Activated CD8-positive, alpha-beta memory T cell treated with anti-CD3 and anti-CD28 coated beads for 36 hours (primary cell): Measurements from ENCODE around the gene CSRP1. TPM values are rescaled to one million over a fixed set of nuclear protein-coding genes. Genes with fewer than 3 reads are reported as not detected.
"Not testable (repeated sequence)": the region's sequence is repeated elsewhere in the genome, so short reads cannot be mapped to it uniquely, and the experiment has no call there.

Source experiments
- CTCF ChIA-PET: fragments of 350-600 bp; sonication (Branson Sonifier 250); formaldehyde crosslinking; loops from one replicate; lab custom pipeline; 2021; ENCODE audit warnings: antibody characterized with exemption; lab: Charles Lee
- POLR2A ChIA-PET: fragments of 350-600 bp; sonication (Branson Sonifier 250); formaldehyde crosslinking; loops from one replicate; lab custom pipeline; 2021; ENCODE audit warnings: antibody characterized with exemption; lab: Charles Lee
- total RNA-seq, 2 experiments: library from RNA; stranded (reverse); gene quantifications; one replicate each; pipeline ENCODE4 v1.2.3, GENCODE V29; 2021

Gene CSRP1
- total RNA-seq, 2 experiments from 2014 or later: 69.3 to 71.8 TPM

DNA sequence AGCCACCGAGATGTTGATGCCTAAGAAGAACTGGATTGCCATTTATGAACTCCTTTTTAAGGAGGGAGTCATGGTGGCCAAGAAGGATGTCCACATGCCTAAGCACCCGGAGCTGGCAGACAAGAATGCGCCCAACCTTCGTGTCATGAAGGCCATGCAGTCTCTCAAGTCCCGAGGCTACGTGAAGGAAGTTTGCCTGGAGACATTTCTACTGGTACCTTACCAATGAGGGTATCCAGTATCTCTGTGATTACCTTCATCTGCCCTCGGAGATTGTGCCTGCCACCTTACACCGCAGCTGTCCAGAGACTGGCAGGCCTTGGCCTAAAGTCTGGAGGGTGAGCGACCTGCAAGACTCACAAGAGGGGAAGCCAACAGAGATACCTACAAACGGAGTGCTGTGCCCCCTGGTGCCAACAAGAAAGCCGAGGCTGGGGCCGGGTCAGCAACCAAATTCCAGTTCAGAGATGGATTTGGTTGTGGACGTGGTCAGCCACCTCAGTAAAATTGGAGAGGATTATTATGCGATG is 13.2 kb upstream of the CSRP1 start:
- POLR2A ChIA-PET: not testable (repeated sequence)

GRCh38 chr1:201518071-201518470 is 11.1 kb upstream of the CSRP1 start:
- CTCF ChIA-PET: interaction anchor here (1.1 to 2.8 kb wide), 3 partner anchors 11 to 36 kb away, joined by 3 to 13 read pairs (median 5); partner anchors contain the start of gene CSRP1
- POLR2A ChIA-PET: no interaction called here

More for the DNA sequence above, 13.2 kb upstream of the CSRP1 start:
- CTCF ChIA-PET: interaction anchor here (2.2 to 2.8 kb wide), 2 partner anchors 38 to 39 kb away, joined by 7 to 13 read pairs; no protein-coding TSS in a partner anchor

DNA sequence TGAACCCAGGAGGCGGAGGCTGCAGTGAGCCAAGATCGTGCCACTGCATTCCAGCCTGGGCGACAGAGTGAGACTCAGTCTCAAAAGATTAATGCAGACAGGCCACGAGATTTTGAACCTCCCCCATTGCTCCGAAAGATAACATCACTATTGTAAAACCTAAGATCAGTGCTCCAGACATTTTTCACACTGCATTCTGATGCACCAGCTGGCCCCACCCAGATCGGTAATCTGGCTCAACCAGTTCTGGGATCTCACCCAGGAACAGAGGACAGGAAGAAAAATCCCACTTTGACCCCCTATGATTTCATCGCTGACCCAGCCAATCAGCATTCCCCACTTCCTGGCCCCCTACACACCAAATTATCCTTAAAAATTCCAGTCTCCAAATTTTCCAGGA is 10.7 kb upstream of the CSRP1 start:
- ChIA-PET POLR2A (no interaction called here), CTCF (interaction anchor here (1.4 to 2.8 kb wide), 2 partner anchors 10 to 35 kb away, joined by 5 to 13 read pairs; partner anchors contain the start of gene CSRP1)

- ChIA-PET POLR2A (interaction anchor here (0.9 kb wide), 1 partner anchor 9 kb away, joined by 6 read pairs; no protein-coding TSS in a partner anchor), CTCF (interaction anchor here (1.2 to 5.3 kb wide), 2 partner anchors 35 to 69 kb away, joined by 5 to 95 read pairs; no protein-coding TSS in a partner anchor)
Measured at GRCh38 chr1:201516511-201517127, 9.7 kb upstream of the CSRP1 start.

- CTCF ChIA-PET: interaction anchor here (1.2 to 5.3 kb wide), 2 partner anchors 34 to 68 kb away, joined by 5 to 95 read pairs; no protein-coding TSS in a partner anchor
Measured at GRCh38 chr1:201515895-201516294, 9.0 kb upstream of the CSRP1 start.

GRCh38 chr1:201515062-201515750 is 8.3 kb upstream of the CSRP1 start:
- ChIA-PET CTCF (interaction anchor here (1.2 to 5.3 kb wide), 2 partner anchors 34 to 67 kb away, joined by 5 to 95 read pairs; no protein-coding TSS in a partner anchor), POLR2A (no interaction called here)

More at GRCh38 chr1:201515895-201516294, 9.0 kb upstream of the CSRP1 start:
- POLR2A ChIA-PET: interaction anchor here (0.9 kb wide), 1 partner anchor 9 kb away, joined by 6 read pairs; no protein-coding TSS in a partner anchor

DNA sequence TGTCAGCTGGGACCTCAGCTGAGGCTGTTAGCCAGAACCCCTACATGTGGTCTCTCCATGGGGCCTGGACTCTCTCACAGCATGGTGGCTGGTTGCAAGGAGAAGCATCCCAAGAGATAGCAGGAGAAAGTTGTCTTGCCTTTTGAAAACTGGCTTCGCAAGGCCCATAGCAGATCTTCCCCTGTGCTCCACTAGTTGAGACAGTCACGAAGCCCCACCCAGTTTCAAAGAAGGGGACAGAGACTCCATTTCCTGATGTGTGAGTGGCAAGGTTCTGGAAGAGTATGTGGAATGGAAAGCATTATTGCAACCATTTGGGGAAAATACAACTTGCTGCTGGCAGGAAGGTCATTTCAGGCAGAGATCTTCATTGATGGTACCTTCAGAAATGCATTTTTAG is 7.5 kb upstream of the CSRP1 start:
- POLR2A ChIA-PET: no interaction called here
- CTCF ChIA-PET: interaction anchor here (1.8 to 5.3 kb wide), 3 partner anchors 16 to 62 kb away, joined by 5 to 95 read pairs (median 6); no protein-coding TSS in a partner anchor

GRCh38 chr1:201513498-201514243 is 6.7 kb upstream of the CSRP1 start:
- ChIA-PET POLR2A (no interaction called here), CTCF (interaction anchor here (0.6 to 5.3 kb wide), 20 partner anchors 10 to 323 kb away, joined by 3 to 95 read pairs (median 6); partner anchors contain the start of gene PHLDA3)

GRCh38 chr1:201511941-201512539 is 5.1 kb upstream of the CSRP1 start:
- CTCF ChIA-PET: interaction anchor here (0.6 to 5.3 kb wide), 18 partner anchors 8 to 80 kb away, joined by 3 to 95 read pairs (median 7); no protein-coding TSS in a partner anchor
- POLR2A ChIA-PET: interaction anchor here (0.6 kb wide), 1 partner anchor 9 kb away, joined by 4 read pairs; no protein-coding TSS in a partner anchor

- POLR2A ChIA-PET: interaction anchor here (0.6 kb wide), 1 partner anchor 10 kb away, joined by 4 read pairs; no protein-coding TSS in a partner anchor
- CTCF ChIA-PET: interaction anchor here (0.6 to 5.3 kb wide), 8 partner anchors 10 to 64 kb away, joined by 3 to 95 read pairs (median 14); no protein-coding TSS in a partner anchor
Measured at GRCh38 chr1:201511396-201511940, 4.5 kb upstream of the CSRP1 start.

DNA sequence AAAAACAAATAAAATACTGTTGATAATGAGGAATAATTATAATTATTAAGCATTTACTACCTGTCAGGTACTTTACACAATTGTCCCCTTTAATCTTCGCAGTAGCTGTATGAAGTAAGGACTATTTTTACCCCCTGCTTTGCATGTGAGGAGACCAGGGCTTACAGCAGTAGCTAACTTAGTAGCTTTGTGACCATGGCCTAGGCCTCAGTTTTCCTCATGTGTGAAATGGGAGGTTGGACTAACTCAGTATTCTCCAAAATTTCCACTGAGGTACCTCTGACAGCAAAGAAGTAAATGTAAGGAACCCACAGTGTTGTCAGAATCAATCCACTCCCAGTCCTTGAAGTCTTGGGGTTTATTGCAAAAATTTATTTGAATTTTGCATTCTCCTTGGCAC is 3.8 kb upstream of the CSRP1 start:
- ChIA-PET CTCF (interaction anchor here (0.9 to 2.0 kb wide), 4 partner anchors 25 to 78 kb away, joined by 3 to 16 read pairs (median 4); no protein-coding TSS in a partner anchor), POLR2A (no interaction called here)

DNA sequence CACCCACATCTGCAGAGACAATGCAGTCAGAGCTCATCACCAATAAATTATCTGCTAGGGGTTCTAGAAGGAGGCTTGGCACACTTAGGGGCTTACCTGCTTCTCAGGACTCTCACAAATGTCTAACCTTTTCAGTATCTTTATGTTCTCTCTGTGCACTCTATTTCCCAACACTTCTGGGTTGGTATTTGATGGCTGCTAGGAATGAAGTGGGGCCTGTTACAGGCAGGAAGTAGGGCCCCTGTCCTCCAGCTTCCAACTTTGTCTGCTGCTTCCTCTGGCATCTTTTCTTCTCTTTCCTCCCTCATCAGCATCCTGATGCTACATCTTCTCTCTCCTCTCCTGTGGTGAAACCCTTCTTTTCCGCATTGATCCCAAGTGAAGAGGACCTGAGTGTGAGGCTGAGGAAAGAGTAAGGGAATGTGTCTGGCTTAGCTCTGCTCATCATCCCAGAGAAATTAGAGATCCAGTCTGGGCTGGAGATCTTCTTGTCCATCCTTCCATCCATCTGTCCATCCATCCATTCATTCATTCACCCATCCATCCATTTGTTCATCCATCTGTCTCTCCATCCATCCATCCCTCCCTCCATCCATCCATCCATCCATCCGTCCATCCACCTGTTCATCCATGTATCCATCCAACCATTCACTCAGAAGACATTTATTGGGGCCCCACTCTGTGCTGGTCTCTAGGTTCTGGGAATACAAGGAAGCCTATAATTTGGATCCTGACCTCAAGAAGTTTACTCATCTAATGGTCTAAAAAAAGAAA is 2.9 kb upstream of the CSRP1 start:
- ChIA-PET POLR2A (no interaction called here), CTCF (interaction anchor here (0.9 to 2.0 kb wide), 4 partner anchors 24 to 77 kb away, joined by 3 to 16 read pairs (median 4); no protein-coding TSS in a partner anchor)

- ChIA-PET CTCF (interaction anchor here (2.0 to 3.3 kb wide), 2 partner anchors 27 to 28 kb away, joined by 16 to 24 read pairs; no protein-coding TSS in a partner anchor), POLR2A (no interaction called here)
Measured at GRCh38 chr1:201508809-201509208, 1.9 kb upstream of the CSRP1 start.

- ChIA-PET CTCF (interaction anchor here (1.1 to 3.3 kb wide), 6 partner anchors 9 to 53 kb away, joined by 3 to 24 read pairs (median 3); partner anchors contain the start of gene NAV1), POLR2A (interaction anchor here (0.7 to 1.5 kb wide), 3 partner anchors 9 to 1688 kb away, joined by 3 to 6 read pairs (median 6); no protein-coding TSS in a partner anchor)
Measured at GRCh38 chr1:201507360-201507675, 395 bp upstream of the CSRP1 start.

GRCh38 chr1:201506092-201506491 is 831 bp downstream of the CSRP1 start:
- ChIA-PET CTCF (interaction anchor here (3.3 kb wide), 1 partner anchor 25 kb away, joined by 24 read pairs; no protein-coding TSS in a partner anchor), POLR2A (interaction anchor here (0.6 kb wide), 1 partner anchor 252 kb away, joined by 6 read pairs; no protein-coding TSS in a partner anchor)

GRCh38 chr1:201505503-201505890 is 1.4 kb downstream of the CSRP1 start:
- ChIA-PET POLR2A (interaction anchor here (0.6 kb wide), 1 partner anchor 251 kb away, joined by 6 read pairs; no protein-coding TSS in a partner anchor), CTCF (interaction anchor here (3.3 kb wide), 1 partner anchor 24 kb away, joined by 24 read pairs; no protein-coding TSS in a partner anchor)
